NT2/D1 (cell line): Measurements from ENCODE around the gene BCL7C.

Experiments
- SUZ12 ChIP-seq: IDR thresholded peaks from 2 replicates; pipeline ENCODE4 v1.6.1; 2011; ENCODE audit not compliant: insufficient read length, insufficient read depth; ENCODE audit errors: extremely low read depth
- ZNF274 ChIP-seq: IDR thresholded peaks from 2 replicates; pipeline ENCODE4 v1.6.1; 2011; ENCODE audit warnings: mild to moderate bottlenecking, low read depth, low read length

DNA sequence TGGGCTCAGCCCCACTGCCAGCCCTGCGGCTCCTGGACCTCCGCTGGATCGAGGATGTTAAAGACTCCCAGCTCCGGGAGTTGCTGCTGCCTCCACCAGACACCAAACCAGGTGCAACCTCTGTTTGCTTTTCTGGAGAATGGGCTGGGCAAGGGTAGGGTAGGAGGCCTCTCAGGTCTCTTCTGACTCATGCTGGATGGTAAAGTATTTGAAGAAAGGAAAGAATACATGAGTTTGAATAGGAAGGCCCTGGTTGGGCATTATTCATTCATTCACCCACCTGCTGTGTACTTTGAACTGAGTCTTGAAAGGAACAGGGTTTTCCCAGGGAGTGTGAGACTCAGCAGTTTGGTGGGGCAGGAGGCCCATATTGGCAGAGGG lies 48.5 kb upstream of the BCL7C start:
- TF ChIP-seq ZNF274: no peak
- no peak for TF ChIP-seq SUZ12
